Stimulated activated naive CD8-positive, alpha-beta T cell treated with anti-CD3 and anti-CD28 coated beads, Interleukin-15, Interleukin-2, amounts not matched to agents 100 ng/mL and 50 ng/mL, for 24 hours (primary cell): Measurements from ENCODE around the gene ZMYM3.

Experiments
- H3K27ac Mint-ChIP-seq: one replicate; pipeline ENCODE4 v1.8.0; 2021; ENCODE audit warnings: mild to moderate bottlenecking, mixed read lengths
- H3K27me3 Mint-ChIP-seq: one replicate; pipeline ENCODE4 v1.8.0; 2021; ENCODE audit warnings: mixed read lengths
- H3K36me3 Mint-ChIP-seq: one replicate; pipeline ENCODE4 v1.8.0; 2021; ENCODE audit warnings: low read depth, mixed read lengths
- H3K4me1 Mint-ChIP-seq: one replicate; pipeline ENCODE4 v1.8.0; 2021; ENCODE audit warnings: low read depth, mixed read lengths
- H3K4me3 Mint-ChIP-seq: one replicate; pipeline ENCODE4 v1.8.0; 2021; ENCODE audit warnings: mild to moderate bottlenecking, mixed read lengths
- H3K9me3 Mint-ChIP-seq: one replicate; pipeline ENCODE4 v1.8.0; 2021; ENCODE audit warnings: mixed read lengths

Gene ZMYM3

DNA sequence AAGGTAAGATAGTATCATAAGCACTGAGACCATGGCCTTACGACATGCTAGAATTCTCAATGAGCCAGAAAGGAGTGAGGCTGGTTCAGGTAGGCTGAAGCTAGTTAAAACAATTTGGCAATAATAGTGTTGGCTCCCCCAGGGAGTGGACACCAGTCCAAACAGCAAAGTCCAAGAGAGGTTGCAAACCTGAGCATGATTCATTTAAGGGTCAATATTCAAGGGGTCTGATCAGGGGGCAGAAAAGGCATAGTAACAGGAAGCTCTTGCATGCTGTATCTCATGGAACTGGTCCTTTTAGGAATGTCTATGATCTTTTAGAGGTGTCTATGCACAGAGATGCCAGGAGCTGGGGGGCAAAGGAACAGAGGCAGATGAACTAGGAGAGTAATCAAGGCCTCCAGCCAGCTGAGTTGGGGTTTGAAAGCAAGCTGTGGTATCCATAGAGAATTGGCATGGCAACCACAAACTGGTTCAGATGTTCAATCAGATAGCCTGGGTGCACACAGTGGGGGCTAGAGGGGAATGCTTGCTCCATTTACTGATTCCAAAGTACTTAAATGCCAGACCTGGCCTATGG, 25.8 kb downstream of the ZMYM3 start:
- Mint-ChIP-seq H3K4me3 (no peak overlapping the region), H3K36me3 (no peaks in the 10 kb centered on the region), H3K4me1 (no peaks in the 10 kb centered on the region), H3K9me3 (no peaks in the 10 kb centered on the region), H3K27ac (no peak overlapping the region), H3K27me3 (no peaks in the 10 kb centered on the region)

DNA sequence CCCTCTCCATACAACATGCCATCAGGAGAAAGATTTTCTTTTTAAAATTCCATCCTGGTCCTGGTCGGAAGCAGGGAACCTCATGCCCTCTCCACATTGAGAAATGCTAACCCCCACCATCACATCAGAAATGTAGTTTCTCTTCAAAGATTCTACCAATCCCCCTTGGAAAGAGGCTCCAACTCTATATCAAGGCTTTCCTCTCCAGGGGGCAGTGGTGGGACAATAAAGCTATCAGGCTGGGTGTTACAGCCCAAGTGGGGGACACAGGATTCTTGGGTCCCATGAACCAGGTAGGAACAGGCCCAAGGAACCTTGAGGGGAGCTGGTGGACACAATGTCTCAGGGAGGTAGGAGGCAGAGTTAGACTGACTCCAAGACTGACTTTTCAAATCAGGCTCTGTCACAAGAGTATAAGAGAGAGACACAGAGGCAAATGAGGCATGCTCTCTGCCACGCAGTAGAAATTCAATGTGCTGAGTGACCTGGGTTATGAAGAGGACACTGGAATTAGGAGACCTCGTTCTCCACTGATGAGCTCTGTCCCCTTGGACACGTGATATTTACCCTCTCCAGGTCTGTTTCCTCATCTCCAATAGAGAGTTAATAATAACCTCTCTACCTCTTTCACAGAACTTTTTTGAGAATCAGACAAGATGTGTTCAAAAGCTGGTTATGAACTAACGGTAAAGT, 26.4 kb downstream of the ZMYM3 start:
- Mint-ChIP-seq H3K27ac (no peak overlapping the region), H3K9me3 (no peaks in the 10 kb centered on the region), H3K36me3 (no peaks in the 10 kb centered on the region), H3K27me3 (no peaks in the 10 kb centered on the region), H3K4me3 (no peak overlapping the region), H3K4me1 (no peaks in the 10 kb centered on the region)

DNA sequence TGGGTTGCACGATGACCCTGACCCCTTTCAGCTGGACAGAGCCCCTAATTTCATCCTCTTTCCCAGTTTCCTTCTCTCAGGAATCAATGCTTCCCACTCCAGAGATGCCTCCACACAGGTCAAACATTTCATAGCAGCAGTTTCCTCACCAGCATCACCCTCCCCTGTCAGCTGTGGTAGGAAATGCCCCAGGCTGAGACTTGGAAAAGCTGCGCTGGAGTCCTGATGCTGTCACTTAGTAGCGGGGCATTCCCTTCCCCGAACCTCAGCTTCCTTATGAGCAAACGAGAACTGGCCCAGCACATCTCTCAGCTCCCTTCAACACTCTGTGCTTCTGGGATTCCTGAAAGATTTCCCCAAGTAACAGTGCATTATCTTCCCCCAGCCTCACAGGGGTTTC, 28.3 kb downstream of the ZMYM3 start:
- no peaks in the 10 kb centered on the region for H3K27me3 Mint-ChIP-seq
- H3K4me1 Mint-ChIP-seq = no peaks in the 10 kb centered on the region
- H3K4me3 Mint-ChIP-seq = no peak overlapping the region
- H3K9me3 Mint-ChIP-seq = no peaks in the 10 kb centered on the region
- H3K36me3 Mint-ChIP-seq = no peaks in the 10 kb centered on the region
- no peak overlapping the region for H3K27ac Mint-ChIP-seq

DNA sequence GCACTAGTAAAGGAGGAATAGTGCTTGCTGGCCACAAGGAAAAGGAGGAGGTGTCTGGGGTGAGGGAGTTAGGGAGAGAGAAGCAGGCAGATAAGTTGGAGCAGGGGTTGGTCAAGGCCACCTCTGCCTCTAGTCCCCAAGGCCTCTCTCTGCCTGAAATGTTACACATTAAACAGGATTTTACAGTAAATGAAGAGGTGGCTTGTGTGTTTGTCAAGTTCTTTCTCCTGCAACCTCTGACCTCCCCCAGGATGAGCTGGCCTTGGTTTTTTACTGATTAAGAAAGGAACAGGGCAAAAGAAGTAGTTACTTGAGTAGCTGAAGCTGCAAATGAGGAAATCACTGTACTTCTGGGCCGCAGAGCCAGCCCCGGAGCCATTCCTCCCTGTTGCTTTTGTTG, 28.9 kb downstream of the ZMYM3 start:
- no peaks in the 10 kb centered on the region for H3K4me1 Mint-ChIP-seq
- no peaks in the 10 kb centered on the region for H3K27me3 Mint-ChIP-seq
- H3K9me3 Mint-ChIP-seq = no peaks in the 10 kb centered on the region
- H3K36me3 Mint-ChIP-seq = no peaks in the 10 kb centered on the region
- no peak overlapping the region for H3K4me3 Mint-ChIP-seq
- no peak overlapping the region for H3K27ac Mint-ChIP-seq

DNA sequence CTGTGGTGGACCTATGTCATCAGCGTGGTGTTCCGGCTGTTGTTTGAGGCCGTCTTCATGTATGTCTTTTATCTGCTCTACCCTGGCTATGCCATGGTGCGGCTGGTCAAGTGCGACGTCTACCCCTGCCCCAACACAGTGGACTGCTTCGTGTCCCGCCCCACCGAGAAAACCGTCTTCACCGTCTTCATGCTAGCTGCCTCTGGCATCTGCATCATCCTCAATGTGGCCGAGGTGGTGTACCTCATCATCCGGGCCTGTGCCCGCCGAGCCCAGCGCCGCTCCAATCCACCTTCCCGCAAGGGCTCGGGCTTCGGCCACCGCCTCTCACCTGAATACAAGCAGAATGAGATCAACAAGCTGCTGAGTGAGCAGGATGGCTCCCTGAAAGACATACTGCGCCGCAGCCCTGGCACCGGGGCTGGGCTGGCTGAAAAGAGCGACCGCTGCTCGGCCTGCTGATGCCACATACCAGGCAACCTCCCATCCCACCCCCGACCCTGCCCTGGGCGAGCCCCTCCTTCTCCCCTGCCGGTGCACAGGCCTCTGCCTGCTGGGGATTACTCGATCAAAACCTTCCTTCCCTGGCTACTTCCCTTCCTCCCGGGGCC, 29.7 kb downstream of the ZMYM3 start:
- Mint-ChIP-seq H3K36me3 (no peaks in the 10 kb centered on the region), H3K9me3 (no peaks in the 10 kb centered on the region), H3K4me3 (no peak overlapping the region), H3K27me3 (no peaks in the 10 kb centered on the region), H3K4me1 (no peaks in the 10 kb centered on the region), H3K27ac (no peak overlapping the region)

DNA sequence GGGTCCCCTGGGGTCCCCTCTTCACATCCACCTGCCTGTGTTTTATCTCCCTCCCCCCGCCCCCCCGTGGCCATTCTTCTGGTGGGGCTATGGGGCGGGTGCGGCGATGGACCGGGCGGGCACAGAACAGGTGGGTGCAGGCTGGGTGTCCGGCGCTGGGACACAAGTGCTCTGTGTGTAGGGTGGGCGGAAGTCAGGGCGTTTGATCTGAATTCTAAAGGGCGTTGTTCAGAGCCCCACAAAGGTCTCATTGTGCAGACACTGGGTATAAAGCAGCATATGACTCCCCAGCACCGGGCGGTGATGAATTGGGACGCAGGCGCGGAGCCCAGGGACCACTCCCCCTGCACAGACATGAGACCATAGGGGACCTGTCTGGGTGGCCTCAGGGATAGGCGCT, 31.0 kb downstream of the ZMYM3 start, which contains the start of gene GJB1:
Gene GJB1 (plus strand): TSS at position 296 of the 400 bp plus-strand sequence. CDS start 484 bp downstream, outside the sequence.
- Mint-ChIP-seq H3K36me3 (no peaks in the 10 kb centered on the region), H3K27ac (no peak within 1 kb of the TSS), H3K4me1 (no peaks in the 10 kb centered on the region), H3K27me3 (no peaks in the 10 kb centered on the region), H3K9me3 (no peaks in the 10 kb centered on the region), H3K4me3 (no peak within 1 kb of the TSS)

DNA sequence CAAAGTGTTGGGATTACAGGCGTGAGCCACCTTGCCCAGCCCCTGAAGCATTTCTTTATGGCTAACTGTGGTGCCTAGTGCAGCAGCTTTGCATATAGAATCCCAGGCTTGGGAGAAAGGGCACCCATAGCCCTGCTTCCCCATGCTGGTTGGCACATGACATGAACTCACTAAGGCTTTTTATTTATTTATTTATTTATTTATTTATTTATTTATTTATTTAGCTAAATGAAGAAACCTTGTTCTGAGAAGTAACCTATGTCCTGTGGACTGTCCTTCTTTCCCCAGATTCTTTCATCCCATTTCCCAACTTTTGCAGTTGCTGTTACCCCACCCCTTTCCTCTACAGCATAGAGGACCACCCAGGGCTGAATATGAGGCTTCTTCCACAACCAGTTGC, 32.8 kb downstream of the ZMYM3 start:
- H3K27ac Mint-ChIP-seq = no peak overlapping the region
- H3K4me3 Mint-ChIP-seq = no peak overlapping the region
- H3K4me1 Mint-ChIP-seq = peaks cover 2% of the 10 kb centered on the region
- H3K36me3 Mint-ChIP-seq = no peaks in the 10 kb centered on the region
- no peaks in the 10 kb centered on the region for H3K27me3 Mint-ChIP-seq
- H3K9me3 Mint-ChIP-seq = no peaks in the 10 kb centered on the region

DNA sequence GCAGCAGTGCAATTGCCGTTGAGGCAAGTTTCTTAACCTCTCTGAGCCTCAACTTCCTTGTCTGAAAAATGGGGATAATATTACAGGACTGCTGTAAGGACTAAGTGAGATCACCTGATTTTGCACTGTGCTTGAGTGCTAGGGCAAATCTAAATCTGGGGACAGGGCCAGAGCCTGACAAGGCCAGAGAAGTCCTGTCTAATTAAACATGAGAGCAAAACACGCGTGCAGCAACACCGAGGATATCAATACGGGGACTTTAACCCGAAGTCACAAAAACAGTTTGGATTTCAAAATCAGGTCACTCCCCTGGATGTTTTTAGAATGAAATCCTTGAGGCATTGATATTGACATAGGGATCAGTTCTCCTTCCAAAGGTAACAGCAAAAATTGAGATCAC, 36.6 kb downstream of the ZMYM3 start:
- H3K27ac Mint-ChIP-seq = no peak overlapping the region
- H3K36me3 Mint-ChIP-seq = no peaks in the 10 kb centered on the region
- H3K4me1 Mint-ChIP-seq = peaks cover 2% of the 10 kb centered on the region
- no peaks in the 10 kb centered on the region for H3K9me3 Mint-ChIP-seq
- H3K27me3 Mint-ChIP-seq = no peaks in the 10 kb centered on the region
- no peak overlapping the region for H3K4me3 Mint-ChIP-seq

DNA sequence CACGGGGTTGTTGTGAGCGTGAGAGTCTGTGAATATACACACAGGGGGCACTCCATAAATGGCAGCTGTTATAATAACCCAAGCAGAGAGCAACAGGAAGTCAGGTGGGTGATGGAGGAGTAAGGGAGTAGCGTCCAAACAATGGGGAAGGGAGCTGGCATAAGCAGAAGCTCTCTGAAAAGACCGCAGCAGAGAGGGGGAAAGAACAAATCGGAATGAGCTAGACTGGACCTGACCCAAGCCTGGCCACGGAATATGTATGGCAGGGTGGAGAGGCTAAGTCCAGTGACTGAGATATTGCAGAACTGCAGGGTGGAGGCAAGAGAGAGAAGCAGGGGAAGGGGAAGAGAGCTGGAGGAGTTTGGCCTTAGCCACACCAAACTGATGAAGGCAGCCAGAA, 37.5 kb downstream of the ZMYM3 start:
- Mint-ChIP-seq H3K9me3 (no peaks in the 10 kb centered on the region), H3K27ac (no peak overlapping the region), H3K4me1 (peaks cover 2% of the 10 kb centered on the region), H3K36me3 (no peaks in the 10 kb centered on the region), H3K4me3 (no peak overlapping the region), H3K27me3 (no peaks in the 10 kb centered on the region)

DNA sequence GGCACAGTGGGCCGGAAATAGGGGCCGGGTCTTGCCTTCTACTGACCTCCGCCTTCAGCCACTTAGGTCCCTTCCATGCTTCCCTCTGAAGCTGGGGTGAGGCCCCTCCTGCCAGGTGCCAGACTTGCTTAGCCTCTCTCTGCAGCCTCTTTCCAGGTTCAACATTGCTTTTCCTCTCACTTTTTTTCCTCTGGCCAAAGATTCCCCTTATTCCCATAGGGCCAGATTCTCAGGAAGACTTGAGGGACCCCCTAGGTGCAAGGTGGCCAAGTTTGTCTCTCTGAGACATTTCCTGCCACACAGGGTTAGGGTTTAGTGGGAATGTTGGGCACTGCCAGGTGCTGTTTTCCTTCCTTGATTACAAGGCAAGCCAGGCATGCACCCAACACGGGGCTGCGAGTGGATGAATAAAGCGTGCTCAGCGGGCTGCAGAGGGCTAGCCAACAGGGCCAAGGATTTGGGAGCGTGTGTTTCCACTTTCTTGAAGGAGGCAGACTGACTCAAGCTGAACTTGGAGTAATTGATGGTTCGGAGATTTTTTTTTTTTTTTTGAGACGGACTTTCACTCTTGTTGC, 38.5 kb downstream of the ZMYM3 start:
- Mint-ChIP-seq H3K4me3 (no peak overlapping the region), H3K36me3 (no peaks in the 10 kb centered on the region), H3K9me3 (no peaks in the 10 kb centered on the region), H3K27me3 (no peaks in the 10 kb centered on the region), H3K4me1 (peaks cover 2% of the 10 kb centered on the region), H3K27ac (no peak overlapping the region)

DNA sequence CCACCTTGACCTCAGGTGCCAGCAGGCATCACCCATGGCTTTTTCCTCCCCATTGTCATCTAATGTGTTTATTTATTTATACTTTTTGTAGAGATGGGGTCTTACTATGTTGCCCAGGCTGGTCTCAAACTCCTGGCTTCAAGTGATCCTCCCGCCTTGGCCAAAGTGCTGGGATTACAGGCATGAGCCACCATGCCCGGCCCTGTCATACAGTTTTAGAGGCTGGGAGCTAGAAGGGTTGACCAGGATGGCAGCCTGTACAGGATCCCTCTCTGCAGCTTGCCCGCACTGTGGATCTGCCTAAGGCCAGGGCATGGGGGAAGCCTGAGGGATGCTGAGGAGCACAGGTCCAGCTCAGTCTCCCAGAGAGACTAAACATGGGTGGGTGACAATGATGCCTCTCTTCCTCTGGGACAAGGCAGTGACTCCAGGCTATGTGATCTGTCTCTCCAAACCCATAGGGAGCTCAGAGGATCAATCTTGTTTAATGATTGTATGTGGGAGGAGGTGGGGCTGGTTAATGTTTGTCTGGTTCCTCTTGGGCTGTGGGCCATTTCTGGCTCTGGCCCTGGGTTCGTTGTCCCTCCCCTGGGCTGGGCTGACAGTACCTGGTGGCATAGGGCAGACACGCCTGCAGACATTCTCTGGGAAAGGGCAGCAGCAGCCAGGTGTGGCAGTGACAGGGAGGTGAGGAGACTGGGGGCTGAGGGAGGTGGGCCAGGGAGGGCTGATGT, 39.2 kb downstream of the ZMYM3 start:
- Mint-ChIP-seq H3K27ac (no peak overlapping the region), H3K4me1 (peaks cover 2% of the 10 kb centered on the region), H3K36me3 (no peaks in the 10 kb centered on the region), H3K9me3 (no peaks in the 10 kb centered on the region), H3K27me3 (no peaks in the 10 kb centered on the region), H3K4me3 (no peak overlapping the region)

DNA sequence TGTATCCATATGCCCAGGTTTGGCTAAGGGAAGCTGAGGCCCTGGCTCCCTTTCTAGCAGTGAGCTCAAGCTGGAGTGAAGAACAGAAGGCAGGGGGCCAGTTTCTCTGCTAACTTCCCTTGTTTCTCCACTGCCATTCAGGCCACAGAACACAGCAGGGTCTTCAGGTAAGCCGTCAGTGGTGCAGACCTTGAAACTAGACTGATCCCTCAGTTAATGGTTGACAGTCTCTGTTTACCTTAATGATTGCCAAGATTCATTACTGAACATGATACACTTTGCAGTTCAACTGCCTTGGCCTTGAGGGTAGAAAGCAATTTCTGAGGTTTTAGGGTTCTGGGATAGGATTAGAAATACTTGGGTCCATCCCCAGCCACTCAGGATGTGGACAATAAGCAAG, 39.8 kb downstream of the ZMYM3 start:
- no peaks in the 10 kb centered on the region for H3K9me3 Mint-ChIP-seq
- H3K4me1 Mint-ChIP-seq = peaks cover 2% of the 10 kb centered on the region
- H3K36me3 Mint-ChIP-seq = no peaks in the 10 kb centered on the region
- H3K4me3 Mint-ChIP-seq = no peak overlapping the region
- H3K27ac Mint-ChIP-seq = no peak overlapping the region
- no peaks in the 10 kb centered on the region for H3K27me3 Mint-ChIP-seq

DNA sequence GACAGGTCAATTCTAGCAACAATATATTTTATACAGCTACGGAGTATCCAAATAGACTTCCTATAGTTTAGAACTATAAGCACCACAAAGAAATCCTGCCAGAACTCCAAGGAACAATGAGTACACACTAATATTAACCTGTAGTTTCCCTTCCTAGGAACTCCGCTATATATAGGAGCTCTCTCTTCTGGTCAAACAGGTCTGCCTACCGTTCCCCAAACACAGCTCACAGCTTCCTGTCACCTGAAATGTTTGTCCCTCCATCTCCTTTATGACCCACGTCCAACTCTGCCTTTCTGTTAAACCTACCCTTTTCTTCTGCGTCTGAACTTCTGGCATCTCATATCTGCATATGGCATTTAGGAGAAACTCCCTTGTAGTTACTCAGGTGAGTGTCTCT, 41.4 kb downstream of the ZMYM3 start:
- H3K4me1 Mint-ChIP-seq = peaks cover 2% of the 10 kb centered on the region

DNA sequence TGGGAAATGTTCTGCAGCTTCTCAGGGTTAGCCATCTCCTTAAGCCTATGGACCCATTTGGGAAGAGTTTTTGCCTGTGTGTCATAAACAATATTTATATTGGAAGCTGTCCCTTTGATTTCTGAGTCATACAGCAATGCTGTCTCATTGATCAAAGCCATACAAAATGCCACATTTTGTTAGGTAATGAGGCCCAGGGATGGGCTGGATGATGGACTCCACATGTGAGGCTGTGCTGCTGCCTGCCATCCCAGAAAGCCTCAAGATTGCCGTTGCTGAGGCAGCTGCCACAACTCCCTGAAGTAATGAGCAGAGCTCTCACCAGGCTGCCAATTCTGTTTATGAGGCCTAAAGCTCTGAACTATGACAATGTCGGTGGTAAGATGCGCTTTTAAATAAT, 43.1 kb downstream of the ZMYM3 start:
- Mint-ChIP-seq H3K9me3 (no peaks in the 10 kb centered on the region), H3K27ac (no peak overlapping the region), H3K27me3 (no peaks in the 10 kb centered on the region), H3K4me3 (no peak overlapping the region), H3K4me1 (no peaks in the 10 kb centered on the region), H3K36me3 (no peaks in the 10 kb centered on the region)

More for the DNA sequence above, 41.4 kb downstream of the ZMYM3 start:
- H3K36me3 Mint-ChIP-seq = no peaks in the 10 kb centered on the region
- no peak overlapping the region for H3K27ac Mint-ChIP-seq
- H3K4me3 Mint-ChIP-seq = no peak overlapping the region
- H3K9me3 Mint-ChIP-seq = no peaks in the 10 kb centered on the region
- H3K27me3 Mint-ChIP-seq = no peaks in the 10 kb centered on the region
